Skin epidermis (tissue), 12 donors: Measurements from ENCODE around the gene LRRC14B.
A peak's percentile ranks its signal among the peaks of the same experiment; 100 is the strongest.
"Not testable (repeated sequence)": the region's sequence is repeated elsewhere in the genome, so short reads cannot be mapped to it uniquely, and the experiment has no call there.

Experiments
- H3K27ac ChIP-seq, 21 experiments: fragments of 200-600 bp; sonication (generic) in 11 of 21; one replicate each; pipeline ENCODE4 v1.5.0; 2020; ENCODE audit warnings: mild to moderate bottlenecking in 3 of 21, inconsistent platforms in 2 of 21, moderate library complexity in 2 of 21
- H3K4me3 ChIP-seq, 7 experiments: fragments of 200-600 bp; sonication (generic) in 2 of 7; one replicate each; pipeline ENCODE4 v1.5.0; 2020; ENCODE audit warnings: inconsistent platforms in 2 of 7, mild to moderate bottlenecking in 2 of 7, moderate library complexity in 1 of 7

Gene LRRC14B

DNA sequence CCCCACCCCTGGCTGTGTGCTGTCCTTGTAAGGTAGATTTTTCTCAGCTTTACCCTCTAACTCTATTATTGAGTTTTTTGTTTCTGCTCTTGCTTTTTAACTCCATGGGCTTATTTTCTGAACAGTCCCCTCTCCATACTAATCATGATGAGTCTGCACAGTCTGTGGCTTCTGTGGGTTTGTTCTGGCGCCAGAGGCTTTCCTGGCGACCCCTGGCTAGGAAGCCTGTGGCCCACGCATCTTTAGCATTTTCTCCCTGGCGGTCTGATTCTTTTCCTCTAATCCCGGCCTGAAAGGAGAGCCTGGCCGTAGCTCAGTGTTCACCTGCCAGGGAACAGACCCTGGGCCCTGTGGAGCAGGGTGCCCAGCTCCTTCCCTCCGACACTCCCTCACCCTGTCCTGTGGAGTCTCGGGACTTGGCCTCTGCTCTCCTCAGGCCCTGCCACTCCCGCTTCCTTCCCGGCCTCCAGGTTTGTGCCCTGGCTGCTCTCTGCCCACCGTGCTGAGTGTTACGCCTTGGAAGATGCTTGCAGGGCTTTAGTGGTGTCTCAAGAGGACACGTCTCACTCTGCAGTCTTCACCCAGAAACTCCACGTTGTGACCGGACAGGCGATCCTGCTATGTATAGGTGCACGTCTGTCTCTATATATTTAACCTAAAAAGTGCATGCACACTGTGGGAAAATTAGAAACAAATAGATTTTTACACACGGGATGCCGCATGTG lies 31.7 kb upstream of the LRRC14B start:
- no peak overlapping the region for H3K4me3 ChIP-seq
- H3K27ac ChIP-seq, result no peak overlapping the region

GRCh38 chr5:160173-160510 lies 31.2 kb upstream of the LRRC14B start:
- Histone ChIP-seq H3K4me3 (no peak overlapping the region), H3K27ac (no peak overlapping the region)

DNA sequence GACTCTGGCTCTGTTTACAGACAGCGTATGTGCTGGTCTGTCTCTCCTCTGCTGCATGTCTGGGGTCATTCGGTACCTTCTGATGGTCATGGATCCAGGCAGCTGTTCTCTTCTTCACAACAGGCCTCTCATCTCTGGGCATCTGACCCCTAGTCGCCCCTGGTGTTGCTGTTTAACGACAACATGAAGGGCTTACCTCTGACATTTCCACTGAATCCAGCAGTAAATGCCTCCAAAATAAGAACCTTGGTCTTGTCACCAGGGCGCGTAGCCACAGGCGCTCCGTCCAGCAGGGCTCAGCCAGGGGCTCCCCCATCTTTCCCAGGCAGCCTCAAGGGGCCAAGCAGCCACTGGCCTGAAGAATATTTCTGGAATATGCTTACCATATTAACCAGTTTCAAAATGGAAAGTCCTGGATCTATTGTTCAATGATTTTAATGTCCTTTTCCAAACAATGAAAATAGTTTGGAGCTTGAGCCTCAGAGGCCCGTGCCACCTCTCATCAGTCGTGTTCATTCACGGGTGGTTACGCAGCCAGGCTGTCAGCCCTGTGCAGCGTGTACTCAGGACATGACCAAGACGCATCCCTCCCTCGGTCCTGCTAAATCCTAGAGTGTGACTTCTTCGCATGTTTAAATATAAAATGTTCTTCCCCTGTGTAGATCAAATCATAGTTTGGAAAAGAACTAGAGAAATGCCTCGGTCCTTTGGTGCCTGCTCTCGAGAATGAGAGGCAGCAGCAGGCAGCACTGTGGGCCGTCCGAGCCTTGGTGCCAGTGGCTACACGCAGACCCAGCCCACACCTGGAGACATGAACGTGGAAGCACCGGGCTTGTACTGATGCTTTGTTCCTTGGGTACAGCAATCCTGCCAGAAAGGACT lies 30.1 kb upstream of the LRRC14B start:
- Histone ChIP-seq H3K27ac (no peak overlapping the region), H3K4me3 (no peak overlapping the region)

DNA sequence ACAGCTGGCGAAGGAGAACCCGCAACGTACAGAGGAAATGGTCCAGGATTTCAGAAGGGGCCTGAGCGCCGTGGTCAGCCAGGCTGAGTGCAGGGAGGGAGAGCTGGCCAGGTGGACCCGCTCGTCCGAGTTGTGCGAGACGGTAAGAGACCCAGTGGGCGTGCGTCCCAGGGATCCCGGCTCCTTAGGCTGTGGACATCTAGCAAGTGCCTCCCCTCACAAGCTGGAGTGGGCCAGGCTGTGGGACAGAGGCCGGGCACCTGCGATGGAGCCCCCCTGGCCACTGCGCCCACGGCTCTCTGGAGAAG lies 29.5 kb upstream of the LRRC14B start:
- Histone ChIP-seq H3K4me3 (no peak overlapping the region), H3K27ac (no peak overlapping the region)

- Histone ChIP-seq H3K27ac (no peak overlapping the region), H3K4me3 (no peak overlapping the region)
Measured at GRCh38 chr5:162190-162564, 29.1 kb upstream of the LRRC14B start.

DNA sequence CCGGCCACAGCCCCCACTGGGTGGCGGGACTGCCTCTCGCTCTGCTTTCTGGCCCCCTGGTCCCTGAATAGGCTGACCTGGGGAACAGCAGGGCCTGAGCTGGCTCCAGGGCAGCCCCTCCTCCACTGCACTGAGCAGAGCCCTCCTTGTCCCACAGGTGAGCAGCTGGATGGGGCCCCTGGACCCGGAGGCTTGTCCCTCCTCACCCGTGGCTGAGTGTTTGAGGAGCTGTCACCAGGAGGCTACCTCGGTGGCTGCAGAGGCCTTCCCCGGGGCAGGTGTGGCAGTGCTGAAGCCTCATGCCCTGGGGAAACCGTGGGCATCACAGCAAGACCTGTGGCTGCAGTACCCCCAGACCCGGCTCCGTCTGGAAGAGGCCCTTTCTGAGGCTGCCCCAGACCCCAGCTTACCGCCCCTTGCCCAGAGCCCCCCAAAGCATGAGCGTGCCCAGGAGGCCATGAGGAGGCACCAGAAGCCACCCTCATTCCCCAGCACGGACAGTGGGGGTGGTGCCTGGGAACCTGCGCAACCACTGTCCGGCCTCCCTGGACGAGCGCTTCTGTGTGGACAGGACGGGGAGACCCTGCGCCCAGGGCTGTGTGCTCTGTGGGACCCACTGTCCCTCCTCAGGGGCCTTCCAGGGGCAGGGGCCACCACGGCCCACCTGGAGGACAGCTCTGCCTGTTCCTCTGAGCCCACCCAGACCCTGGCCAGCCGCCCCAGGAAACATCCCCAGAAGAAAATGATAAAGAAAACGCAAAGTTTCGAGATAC lies 28.5 kb upstream of the LRRC14B start:
- Histone ChIP-seq H3K4me3 (no peak overlapping the region), H3K27ac (no peak overlapping the region)

DNA sequence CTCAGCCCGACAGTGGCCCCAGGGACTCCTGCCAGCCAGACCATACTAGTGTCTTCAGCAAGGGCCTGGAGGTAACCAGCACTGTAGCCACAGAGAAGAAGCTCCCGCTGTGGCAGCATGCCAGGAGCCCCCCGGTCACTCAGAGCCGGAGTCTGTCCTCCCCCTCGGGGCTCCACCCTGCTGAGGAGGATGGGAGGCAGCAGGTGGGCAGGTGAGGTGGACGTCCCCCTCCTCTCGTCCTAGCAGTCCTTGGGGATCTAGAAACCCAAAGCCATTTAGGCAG lies 28.0 kb upstream of the LRRC14B start:
- Histone ChIP-seq H3K27ac (no peak overlapping the region), H3K4me3 (no peak overlapping the region)

- Histone ChIP-seq H3K4me3 (no peak overlapping the region), H3K27ac (no peak overlapping the region)
Measured at GRCh38 chr5:163841-164240, 27.5 kb upstream of the LRRC14B start.

GRCh38 chr5:164244-164643 lies 27.1 kb upstream of the LRRC14B start:
- H3K4me3 ChIP-seq, result no peak overlapping the region
- no peak overlapping the region for H3K27ac ChIP-seq

- H3K4me3 ChIP-seq, H3K27ac ChIP-seq: not testable (repeated sequence)
Measured at GRCh38 chr5:164783-165182, 26.5 kb upstream of the LRRC14B start.

- H3K27ac ChIP-seq, result no peak overlapping the region
- H3K4me3 ChIP-seq, result no peak overlapping the region
Measured at GRCh38 chr5:166441-167372, 24.6 kb upstream of the LRRC14B start.

GRCh38 chr5:167511-167910 lies 23.8 kb upstream of the LRRC14B start:
- Histone ChIP-seq H3K27ac (peak overlapping the region in 4 of 21 experiments; percentile 50 to 70 (median 62)), H3K4me3 (no peak overlapping the region)

- peak overlapping the region in 8 of 21 experiments; percentile 50 to 71 (median 63) for H3K27ac ChIP-seq
Measured at GRCh38 chr5:167982-168660, 23.2 kb upstream of the LRRC14B start.

DNA sequence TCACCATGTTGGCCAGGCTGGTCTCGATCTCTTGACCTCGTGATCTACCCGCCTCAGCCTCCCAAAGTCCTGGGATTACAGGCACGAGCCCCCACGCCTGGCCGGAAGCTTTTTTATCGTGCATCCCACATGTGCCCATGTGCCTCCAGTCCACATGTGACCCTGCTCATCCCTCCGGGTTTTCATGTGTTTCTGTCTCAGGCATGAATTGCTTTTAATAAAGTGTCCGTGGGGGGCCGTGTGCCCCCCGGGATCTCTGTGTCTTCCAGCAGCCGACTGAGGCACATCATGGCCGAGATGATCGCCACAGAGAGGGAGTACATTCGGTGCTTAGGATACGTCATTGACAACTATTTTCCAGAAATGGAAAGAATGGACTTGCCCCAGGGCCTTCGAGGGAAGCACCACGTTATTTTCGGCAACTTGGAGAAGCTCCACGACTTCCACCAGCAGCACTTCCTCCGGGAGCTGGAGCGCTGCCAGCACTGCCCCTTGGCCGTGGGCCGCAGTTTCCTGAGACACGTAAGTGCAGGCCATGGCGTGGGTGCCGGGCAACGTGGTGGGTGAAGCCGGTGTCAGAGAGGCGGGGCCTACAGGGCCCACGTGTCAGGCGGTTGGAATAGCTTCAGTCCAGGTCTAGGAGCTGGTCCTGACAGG lies 22.1 kb upstream of the LRRC14B start:
- H3K27ac ChIP-seq, result peak overlapping the region in 10 of 21 experiments; percentile 12 to 71 (median 58)

More at GRCh38 chr5:167982-168660, 23.2 kb upstream of the LRRC14B start:
- H3K4me3 ChIP-seq, result no peak overlapping the region

DNA sequence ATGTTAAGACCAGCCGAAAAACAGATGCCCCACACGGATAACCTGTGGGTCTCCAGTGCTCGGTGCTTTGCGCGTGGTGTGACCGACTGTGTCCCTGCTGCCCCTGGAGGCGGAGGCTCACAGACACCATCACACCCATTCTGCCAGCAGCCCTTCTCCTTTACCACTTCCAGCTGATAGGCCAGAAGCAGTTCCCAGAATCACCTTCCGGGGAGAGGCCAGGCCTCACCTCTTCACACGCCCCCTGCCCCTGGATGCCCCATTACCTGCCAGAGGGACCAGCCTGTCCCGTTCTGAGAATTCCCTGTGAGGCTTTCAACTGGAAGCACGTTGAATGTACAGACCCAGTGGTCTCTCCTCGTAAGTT lies 21.6 kb upstream of the LRRC14B start:
- Histone ChIP-seq H3K27ac (peak overlapping the region in 6 of 21 experiments; percentile 14 to 71 (median 32)), H3K4me3 (no peak overlapping the region)

More for the DNA sequence above, 22.1 kb upstream of the LRRC14B start:
- H3K4me3 ChIP-seq, result no peak overlapping the region

- no peak overlapping the region for H3K4me3 ChIP-seq
- H3K27ac ChIP-seq, result peak overlapping the region in 1 of 21 experiments; percentile 14
Measured at GRCh38 chr5:170971-171800, 20.1 kb upstream of the LRRC14B start.

DNA sequence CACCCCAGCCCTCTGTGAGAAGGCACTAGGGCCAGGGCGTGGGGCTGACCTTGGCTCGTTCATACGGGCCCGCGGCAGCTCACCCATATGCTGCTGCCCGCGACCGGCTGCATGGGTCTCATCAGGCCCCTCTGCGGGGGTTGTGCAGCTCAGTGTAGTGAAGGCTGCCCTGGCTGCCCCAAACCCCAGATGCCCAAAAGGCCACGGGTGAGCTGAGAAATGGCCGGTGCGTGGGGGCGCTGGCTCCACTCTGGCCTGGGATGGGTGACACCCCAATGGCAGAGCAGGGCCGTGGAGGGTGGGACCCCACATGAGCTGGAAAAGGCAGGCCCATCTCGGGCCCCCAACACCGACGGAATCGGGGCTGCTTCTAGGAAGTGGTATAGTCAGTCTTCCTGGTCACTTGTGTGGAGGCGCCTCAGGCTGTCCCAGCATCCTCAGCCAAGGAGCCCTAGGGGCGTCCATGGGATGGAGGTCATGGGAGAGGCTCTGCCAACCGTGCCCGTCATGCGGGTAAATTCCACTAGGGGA lies 19.4 kb upstream of the LRRC14B start:
- Histone ChIP-seq H3K27ac (no peak overlapping the region), H3K4me3 (no peak overlapping the region)

DNA sequence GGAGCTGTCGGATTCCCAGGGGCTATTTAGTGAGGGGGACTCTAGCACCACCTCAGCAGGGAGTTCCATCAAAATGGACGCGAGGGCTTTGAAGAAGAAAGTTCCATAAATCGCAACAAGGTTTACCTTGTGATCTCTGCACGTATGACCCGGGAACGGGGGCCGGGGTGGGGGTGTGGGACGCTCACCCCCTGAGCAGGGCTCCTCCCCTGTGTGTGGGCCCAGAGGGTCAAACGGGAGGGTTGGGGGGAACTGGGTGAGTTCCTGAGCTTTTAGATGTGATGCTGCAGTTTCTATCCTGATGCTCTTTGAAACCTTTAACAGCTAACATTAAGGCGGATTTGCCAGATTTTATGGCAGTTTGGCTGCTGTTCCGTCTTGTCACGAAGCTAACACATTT lies 18.9 kb upstream of the LRRC14B start:
- Histone ChIP-seq H3K4me3 (no peak overlapping the region), H3K27ac (no peak overlapping the region)
